HG03469 (cell line): ENCODE results near the gene MARVELD1.
"Not testable (repeated sequence)": the region's sequence is repeated elsewhere in the genome, so short reads cannot be mapped to it uniquely, and the experiment has no call there.

Source experiments
- ATAC-seq: cut with Tn5 transposase; IDR thresholded peaks from one replicate; pipeline ENCODE4 v1.9.1; 2021; ENCODE audit warnings: mild to moderate bottlenecking, moderate library complexity, moderate number of reproducible peaks; ENCODE audit not compliant: unreplicated experiment

Gene MARVELD1

DNA sequence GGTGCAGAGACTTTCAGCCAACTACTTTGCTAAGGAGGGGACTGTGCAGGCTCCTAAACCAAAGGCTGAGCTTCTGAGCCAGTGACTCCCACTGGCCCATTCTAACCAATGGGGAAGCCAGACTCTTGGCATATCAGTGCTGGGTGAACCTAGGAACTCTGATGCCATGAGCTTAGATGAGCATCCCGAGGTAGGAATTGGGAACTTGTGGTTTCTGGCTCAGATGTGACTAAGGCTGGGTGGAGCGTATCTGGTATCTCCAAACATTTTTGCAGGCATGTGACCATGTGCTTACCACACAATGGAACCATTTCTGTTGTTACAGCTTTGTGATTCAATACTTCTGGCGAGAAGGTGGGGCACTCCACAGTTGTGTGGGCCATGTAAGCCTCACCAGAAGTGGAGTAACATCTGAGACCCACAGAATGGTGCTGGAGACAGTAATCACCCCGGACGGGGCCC is 23.9 kb upstream of the MARVELD1 start:
- no peak for ATAC-seq

DNA sequence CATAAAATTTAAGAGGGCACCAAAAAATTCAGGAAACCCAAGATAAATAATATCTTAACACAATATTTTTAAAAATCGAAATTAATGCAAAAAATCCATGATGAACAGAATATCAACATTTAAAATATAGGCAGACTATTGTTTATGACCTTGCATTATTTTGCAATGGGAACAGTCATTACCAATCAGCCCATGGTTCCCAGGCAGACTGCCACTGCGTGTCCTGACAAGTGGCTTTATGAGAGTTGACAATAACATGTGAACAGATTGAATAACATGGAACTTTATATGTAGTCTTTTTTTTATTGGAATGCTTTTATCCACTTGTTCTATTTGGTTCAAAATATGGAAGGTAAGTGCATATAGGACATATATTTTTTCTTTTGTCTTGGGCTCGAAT is 23.4 kb upstream of the MARVELD1 start:
- ATAC-seq: no peak

DNA sequence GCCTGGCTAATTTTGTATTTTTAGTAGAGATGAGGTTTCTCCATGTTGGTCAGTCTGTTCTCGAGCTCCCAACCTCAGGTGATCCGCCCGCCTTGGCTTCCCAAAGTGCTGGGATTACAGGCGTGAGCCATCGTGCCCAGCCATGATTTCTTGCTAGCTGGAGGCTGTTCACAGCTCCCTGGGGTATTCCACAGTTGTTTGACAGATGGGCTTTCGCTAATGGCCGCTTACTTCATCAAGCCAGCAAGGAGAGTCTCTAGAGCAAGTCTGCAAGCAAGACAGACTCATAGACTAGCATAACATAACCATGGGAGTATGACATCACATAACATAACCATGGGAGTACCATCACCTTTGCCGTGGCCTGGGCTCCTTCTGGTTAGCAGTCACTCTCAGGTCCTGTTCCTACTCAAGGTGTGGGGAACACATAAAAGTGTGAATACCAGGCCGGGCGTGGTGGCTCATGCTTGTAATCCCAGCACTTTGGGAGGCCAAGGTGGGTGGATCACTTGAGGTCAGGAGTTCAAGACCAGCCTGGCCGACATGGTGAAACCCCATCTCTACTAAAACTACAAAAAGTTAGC is 15.4 kb upstream of the MARVELD1 start:
- not testable (repeated sequence) for ATAC-seq

DNA sequence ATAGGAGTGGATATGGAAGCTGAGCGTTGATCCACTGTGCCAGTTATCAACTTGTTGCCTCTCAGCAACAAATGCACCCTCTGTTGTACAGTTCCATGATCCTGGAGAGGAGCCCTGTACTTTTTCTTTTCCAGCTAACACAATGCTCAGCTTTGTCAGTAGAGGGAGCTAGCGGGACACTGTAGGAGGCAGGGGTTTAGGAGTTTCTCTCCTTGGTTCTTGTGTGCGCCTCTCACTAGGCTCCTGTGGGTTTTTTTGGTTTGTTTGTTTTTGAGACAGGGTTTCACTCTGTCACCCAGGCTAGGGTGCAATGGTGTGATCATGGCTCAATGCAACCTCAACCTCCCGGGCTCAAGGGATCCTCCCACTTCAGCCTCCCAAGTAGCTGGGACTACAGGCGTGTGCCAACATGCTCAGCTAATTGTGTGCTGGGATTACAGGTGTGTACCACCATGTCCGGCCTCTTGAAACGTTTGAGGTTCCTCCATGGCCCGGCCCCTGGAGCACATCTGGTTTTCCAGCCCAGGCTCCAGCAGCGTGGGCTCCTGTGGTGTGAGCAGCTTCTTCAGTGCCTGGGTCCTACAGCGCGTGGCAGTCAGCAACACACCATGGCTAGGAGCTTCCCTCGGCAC is 12.0 kb upstream of the MARVELD1 start:
- peak; percentile 56 for ATAC-seq

DNA sequence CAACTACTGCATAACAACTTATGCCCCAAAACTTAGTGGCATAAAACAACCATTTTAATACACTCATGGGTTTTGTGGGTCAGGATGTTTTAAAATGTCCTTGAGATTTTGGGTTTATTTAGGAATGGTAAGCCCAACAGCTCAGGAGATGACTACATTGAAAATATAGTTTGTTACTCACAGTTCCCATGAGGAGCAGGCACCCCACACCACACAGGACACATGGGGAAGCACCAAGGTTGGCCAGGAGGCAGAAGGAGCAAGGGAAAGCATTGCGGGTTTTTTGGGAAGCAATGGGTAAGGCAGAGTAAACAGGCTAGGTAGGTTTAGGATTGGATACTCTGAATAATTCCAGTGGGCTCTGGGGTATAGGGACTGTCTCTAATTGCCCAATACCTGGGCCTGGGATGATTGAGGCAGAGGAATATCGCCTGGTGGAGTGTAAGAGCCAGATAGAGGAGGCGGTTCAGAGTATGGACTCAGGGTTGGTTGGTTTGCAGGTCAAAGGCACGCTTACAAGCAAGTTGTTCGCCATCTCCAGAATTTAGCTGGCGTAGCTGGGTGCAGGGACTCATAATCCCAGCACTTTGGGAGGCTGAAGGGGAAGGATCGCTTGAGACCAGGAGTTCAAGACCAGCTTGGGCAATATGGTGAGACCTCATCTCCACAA is 10.0 kb upstream of the MARVELD1 start:
- ATAC-seq: no peak

DNA sequence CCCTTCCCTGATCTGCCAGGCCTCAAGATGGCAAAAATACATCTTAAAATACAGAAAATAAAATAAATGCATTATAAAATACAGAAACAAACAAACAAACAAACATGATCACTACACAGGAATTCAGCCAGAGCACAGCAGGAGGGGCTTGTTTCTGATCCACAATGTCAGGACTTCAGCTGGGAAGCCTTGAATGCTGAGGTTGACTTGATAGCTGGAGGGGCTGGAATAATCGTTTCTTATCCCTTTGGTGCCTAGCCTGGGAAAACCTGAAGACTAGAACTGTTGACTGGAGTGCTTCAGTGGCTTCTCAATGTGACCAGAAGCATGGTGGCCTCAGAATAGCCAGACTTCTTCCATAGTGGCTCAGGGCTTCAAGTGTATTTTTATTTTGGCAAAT is 9.2 kb upstream of the MARVELD1 start:
- no peak for ATAC-seq

DNA sequence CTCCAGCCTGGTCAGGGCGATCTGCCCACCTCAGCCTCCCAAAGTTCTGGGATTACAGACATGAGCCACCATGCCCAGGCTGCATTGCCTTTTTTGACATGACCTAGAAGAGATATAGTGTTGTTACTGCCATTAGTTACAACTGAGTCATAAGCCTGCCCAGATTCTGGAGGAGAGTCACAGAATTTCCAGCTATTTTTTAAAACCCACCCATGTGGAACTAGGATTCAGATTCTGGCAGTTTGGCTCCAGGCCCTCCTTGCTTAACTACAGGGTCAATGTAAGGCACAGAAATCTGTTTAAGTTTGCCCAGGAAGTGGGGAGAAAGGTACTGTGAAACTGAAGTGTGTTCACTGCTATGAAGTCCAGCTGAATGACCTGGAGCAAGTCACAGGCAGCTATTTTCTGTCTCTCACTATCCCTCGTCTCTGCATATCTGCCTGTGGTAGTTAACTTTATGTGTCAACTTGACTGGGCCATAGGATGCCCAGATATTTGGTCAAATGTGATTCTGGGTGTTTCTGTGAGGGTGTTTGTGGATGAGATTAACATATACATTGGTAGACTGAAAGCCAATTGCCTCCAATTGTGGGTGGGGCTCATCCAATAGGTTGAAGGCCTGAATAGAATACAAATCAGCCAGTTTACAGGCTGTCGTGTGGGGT is 8.4 kb upstream of the MARVELD1 start:
- ATAC-seq: no peak

DNA sequence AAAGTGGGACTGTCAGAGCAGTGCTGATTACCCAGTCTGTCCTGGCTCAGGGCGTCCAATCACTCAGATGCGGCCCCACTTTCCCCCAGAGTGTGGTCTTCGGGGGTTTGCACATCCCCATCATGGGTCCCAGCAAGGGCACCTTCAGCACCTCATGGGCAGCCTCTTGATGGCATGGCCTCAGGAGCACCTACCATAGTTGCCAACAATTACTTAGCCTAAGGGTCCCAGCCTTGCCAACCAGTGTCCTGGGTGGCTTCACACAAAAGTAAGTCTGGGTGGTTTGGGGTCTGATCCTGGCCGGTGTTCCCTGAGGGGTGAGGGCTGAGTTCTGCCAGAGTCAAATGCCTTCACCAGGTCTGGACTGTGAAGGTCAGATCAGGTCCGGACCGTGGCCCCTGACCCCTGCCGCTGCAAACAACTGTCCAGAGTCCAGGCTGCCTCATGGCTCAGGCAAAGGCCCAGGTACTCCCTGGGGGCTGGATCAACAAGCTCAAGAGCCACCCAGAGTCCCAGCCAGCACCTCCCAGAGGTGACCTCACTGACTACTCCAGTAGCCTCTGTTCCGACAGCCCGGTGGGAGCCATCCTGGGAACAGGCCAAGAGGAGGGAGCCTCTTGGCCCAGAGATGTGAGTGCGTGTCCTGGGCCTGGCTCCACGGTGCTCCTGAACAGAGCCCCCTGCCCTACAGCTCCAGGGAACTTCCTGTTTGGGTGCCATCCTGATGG is 6.2 kb upstream of the MARVELD1 start:
- no peak for ATAC-seq

DNA sequence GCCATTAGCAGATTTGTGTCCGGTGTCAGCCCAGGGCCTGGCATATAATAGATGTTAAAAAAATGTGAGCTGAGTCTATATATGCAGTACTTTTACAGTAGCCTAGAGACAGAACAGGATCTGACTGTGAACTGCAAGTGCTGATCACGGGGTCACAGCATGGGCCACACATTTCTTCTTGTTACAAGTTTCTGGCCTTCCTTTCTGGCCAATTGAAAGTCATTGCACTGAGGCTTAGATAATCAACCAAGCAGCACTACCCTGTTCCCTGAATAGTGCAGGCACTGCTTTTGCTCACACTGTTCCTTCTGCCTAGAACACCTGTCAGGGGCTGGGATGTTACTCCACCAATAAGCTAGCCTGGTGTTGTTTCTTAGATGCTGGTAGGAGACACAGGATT is 5.4 kb upstream of the MARVELD1 start:
- ATAC-seq: no peak

DNA sequence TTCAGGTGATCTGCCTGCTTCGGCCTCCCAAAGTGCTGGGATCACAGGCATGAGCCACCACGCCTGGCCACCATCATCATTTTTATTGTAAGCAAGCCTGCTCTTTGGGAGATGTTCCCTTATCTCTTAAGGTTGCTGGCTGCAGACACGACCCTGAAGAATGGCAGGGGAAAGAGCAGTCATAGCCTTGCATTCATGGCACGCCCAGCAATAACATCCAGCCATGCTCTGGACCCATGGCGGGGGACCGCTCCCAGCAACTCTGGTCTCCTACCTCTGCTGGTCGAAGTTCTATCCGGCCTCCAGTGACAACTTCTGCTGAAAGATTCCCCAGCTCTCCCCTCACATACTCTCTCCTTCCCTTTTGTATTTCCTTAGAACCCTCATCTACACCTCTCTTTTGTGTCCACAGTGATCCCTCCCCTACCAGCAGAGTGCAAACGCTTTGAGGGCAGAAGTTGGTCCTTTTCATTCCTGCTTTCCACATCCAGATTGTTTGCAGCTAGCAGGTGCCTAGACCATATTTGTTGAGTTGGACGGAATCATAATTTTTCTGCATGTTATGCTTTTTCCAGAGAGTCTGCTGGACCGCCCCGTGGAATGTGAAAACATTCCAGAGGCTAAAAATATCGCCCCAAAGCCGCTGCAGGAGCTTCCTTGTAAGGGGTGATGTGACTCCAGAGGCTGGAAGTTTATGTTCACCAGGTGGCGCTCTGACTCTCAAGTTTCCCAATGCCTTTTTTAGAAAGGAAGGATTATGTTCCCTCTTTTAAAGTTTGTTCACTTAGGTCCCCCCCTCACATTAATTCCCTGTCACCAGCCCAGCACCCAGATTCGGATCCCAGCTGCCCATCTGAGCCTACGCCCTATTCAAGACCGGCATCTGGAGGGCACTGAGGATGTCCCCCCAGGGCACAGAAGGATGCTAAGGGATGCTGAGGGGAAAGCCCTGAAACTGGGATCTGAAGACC is 4.3 kb upstream of the MARVELD1 start:
- ATAC-seq: no peak

DNA sequence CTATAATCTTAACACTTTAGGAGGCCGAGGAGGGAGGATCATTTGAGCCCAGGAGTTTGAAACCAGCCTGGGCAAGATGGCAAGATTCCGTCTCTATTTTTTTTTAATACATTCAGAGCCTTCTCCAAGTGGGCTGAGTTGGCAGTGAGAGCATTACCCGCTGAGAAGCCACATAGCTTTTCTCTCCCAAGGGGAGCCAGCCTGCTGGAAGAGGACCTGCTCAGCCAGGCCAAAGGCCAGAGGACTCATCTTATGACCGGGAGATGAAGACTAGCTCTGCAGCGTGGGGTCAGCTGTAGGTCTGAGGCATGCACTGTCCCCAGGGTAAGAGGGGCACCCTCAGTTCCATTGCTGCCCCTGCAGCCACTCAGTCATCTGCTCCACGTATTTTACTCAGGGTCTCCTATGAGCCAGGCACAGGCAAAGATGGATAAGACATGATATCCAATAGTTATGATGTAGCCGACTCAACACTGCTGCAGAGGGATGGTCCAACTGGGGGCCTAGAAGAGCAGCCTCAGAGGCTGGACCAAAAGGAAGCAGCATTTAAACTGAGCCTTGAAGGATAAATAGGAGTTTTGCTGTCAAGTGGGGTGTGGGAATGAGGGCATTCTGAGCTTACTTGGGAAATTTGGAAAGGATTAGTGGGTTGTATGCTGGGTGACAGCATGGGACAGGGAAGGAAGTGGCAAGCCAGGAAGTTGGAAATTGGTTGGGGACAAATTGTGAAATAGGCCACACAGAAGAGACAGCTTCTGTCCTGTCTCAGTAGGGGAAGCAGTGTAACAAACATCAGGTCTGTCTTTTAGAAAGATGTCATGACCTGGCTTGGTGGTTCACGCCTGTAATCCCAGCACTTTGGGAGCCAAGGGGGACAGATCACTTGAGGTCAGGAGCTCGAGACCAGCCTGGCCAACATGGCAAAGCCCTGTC is 1.6 kb upstream of the MARVELD1 start:
- no peak for ATAC-seq

DNA sequence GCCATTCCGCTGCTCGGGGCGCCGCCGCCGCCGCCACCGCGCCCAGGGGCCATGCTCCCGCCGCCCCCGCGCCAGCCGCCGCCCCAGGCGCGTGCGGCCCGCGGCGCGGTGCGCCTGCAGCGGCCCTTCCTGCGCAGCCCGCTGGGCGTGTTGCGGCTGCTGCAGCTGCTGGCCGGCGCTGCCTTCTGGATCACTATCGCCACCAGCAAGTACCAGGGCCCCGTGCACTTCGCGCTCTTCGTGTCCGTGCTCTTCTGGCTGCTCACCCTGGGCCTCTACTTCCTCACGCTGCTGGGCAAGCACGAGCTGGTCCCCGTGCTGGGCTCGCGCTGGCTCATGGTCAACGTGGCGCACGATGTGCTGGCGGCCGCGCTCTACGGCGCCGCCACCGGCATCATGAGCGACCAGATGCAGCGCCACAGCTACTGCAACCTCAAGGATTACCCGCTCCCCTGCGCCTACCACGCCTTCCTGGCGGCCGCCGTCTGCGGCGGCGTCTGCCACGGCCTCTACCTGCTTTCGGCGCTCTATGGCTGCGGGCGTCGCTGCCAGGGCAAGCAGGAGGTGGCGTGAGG is 383 bp downstream of the MARVELD1 start:
- ATAC-seq: peak; percentile 62

DNA sequence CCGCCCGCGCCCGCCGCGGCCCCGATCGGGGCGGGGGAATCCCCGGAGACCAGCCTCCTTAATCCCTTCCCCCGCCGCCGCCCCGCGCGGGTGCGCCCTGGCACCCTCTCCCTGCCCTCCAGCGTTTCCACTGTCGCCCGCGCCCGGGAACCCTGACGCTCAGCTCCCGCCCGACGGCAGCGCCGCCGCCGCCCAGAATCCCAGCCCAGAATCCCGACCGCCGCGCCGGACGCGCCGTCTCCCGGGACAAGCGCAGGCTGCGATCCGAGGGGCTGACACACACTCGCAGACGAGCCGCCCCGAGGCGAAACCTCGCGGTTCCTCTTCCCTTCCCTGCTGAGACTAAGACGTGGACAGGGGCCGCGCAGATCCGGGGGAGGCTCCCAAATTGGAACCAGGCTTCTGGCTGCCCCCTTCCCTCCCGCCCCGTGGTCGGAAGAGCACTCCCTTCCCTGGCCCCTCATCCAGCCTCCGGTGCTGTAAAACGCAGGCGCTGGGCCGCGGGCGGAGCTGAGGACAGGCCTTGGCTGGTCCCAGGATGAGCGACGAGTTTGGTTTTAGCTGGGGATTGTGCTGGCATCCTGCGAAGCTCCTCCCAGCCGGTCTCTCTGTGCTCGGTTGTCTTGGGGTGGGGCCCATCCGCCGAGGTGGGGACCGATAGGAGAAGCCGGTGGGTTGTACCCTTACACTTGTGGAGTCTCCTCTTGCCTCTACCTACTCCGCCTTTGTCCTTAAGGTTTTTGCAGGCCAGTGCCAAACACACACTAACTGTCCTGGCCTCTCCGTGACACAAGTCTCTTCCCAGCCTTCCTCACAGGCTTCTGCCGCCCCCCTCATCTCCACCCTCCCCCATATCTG is 1.1 kb downstream of the MARVELD1 start:
- peak; percentile 15 for ATAC-seq

DNA sequence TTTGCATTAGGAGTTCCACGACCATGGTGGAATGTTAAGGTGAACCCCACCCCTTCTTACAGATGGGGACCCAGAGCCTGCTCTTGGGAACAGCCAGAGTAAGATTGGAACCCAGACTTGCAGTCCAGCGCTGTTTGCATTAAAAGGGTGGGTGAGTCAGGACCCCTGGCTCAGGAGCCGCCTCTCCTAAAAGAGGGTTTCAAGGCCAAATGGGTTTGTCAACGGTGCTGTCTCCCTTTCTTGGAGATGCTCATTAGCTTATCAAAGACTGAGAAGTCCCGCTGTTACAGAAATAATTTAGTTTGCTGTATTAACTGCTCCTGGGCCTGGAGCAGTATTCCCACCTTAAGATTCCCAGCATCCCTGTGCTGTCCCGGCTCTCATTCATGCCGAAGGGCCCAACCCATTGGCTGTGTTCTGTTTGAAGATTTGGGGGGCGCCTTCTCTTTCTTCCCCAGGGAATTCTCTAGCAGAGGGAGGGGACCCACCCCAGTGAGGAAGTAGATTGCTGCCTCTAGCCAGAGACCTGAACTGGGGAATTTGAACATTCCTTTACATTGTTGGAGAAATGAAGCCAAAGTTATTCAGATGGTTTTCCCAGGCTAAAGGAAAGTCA is 1.8 kb downstream of the MARVELD1 start:
- ATAC-seq: no peak

DNA sequence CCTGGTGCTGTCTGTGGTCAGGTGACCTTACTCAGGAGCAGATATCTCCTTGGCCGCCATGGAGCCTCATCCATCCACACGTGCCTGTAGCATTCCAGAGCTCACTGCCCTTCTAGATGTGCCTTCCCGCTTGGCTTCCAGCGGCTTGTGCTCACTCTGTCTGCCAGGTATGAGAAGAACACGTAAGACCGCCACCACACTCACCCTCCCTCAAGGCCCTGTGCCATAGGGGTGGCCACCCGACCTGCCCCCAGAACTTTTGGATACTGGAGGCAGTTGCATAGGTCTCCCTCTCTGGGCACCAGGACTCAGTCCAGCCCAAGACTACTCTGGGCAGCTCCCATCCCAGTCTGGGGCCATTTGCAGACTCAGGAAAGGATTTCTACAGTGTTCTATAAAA is 4.1 kb downstream of the MARVELD1 start:
- ATAC-seq: no peak

DNA sequence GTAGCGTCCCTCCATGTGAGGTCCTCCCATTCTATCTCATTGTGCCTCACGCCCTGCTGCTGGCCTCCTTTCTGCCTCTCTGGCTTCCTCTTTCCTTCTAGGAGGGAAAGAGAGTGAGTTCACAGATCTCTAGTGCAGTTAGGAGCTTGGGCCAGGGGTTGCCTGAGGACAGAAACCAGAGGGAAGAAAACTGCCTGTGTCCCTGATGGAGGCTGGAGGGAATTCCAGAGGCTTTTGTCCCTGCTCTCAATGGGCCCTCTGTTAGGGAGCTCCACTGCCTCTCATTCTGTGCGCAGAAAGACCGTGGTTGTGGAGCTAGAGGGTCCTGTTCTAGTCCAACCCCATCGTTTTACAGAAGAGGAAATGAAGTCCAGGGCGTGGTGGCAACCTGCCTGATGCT is 4.6 kb downstream of the MARVELD1 start:
- no peak for ATAC-seq

DNA sequence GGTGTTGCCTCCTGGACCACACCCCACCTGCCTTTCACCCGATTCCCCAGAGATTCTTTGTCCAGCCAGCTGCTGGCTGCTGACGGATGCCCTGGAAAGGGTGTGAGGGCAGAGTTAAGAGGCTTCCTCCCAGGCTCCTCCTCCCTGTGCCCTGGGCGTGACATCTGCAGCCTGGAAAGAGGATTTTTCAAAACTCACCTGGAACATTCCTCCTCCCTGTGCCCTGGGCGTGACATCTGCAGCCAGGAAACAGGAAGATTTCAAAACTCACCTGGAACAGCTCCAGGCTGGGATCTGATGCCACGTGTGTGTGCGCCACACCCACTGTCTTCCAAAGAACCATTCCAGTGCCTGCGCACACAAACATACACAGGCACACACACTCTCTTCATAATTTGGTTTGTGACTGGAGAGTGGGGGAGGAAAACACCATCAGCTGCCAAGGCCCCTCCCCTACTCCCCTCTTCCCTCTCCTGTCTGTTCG is 5.2 kb downstream of the MARVELD1 start:
- ATAC-seq: no peak
